Measurements from ENCODE around the gene PDE4D. TPM values are rescaled to one million over a fixed set of nuclear protein-coding genes. Genes with fewer than 3 reads are reported as not detected.

The PDE4D gene
- total RNA-seq, 1 donor from 2014 or later, result 50.0 TPM

DNA sequence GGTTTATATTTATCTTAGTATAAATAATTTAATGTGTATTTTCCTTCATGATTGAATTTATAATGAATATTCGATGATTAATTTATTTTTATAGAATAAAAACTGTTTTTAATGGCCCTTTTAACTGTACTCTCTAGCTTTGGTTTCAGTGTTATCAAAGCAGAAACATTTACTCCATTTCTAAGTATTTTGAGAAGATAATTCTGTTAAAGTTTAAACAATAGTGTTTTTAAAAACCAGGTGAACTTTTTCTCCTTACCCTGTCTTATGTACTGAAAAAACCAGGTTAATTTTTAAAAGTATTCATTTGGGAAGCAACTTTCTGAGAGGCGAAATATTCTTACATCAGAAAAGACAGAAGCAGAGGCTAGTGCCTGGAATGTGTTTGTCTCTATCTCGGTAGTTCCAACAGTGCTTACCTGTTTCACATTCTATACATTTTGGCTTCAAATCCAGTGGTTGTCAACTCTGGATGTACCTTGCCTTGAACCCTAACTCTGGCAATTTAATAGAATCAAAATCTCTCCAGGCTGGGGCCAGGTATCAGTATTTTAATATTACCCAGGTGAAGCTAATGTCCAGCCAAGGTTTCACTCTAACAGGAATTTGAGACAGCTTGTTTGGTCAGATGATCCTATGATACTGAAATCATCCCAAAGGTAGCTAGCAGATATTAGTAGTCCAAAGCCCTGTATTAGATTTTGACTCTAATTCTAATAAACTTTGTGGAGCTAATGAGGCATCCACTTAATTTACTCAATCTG lies 434.4 kb downstream of the PDE4D start:
- peaks cover 24% of the 10 kb centered on the region for H3K36me3 Mint-ChIP-seq

GRCh38 chr5:59458321-59458720 lies 435.2 kb downstream of the PDE4D start:
- Mint-ChIP-seq H3K4me3 (no peak overlapping the region), H3K27ac (no peak overlapping the region), H3K36me3 (peaks cover 27% of the 10 kb centered on the region), H3K4me1 (ENCODE audit: unreplicated experiment) (peaks cover 6% of the 10 kb centered on the region), H3K9me3 (peaks cover 15% of the 10 kb centered on the region), H3K27me3 (no peaks in the 10 kb centered on the region)
- no peak for DNase-seq (ENCODE audit: extremely low spot score, unreplicated experiment)
- no peak for TF ChIP-seq CTCF (conservative IDR thresholded peaks at IDR 0.05)

More for the DNA sequence above, 434.4 kb downstream of the PDE4D start:
- H3K9me3 Mint-ChIP-seq, result peaks cover 11% of the 10 kb centered on the region
- no peaks in the 10 kb centered on the region for H3K27me3 Mint-ChIP-seq
- H3K4me1 Mint-ChIP-seq (ENCODE audit: unreplicated experiment), result peaks cover 6% of the 10 kb centered on the region
- no peak for DNase-seq (ENCODE audit: extremely low spot score, unreplicated experiment)
- no peak overlapping the region for H3K4me3 Mint-ChIP-seq
- no peak overlapping the region for H3K27ac Mint-ChIP-seq
- TF ChIP-seq CTCF (conservative IDR thresholded peaks at IDR 0.05), result no peak

DNA sequence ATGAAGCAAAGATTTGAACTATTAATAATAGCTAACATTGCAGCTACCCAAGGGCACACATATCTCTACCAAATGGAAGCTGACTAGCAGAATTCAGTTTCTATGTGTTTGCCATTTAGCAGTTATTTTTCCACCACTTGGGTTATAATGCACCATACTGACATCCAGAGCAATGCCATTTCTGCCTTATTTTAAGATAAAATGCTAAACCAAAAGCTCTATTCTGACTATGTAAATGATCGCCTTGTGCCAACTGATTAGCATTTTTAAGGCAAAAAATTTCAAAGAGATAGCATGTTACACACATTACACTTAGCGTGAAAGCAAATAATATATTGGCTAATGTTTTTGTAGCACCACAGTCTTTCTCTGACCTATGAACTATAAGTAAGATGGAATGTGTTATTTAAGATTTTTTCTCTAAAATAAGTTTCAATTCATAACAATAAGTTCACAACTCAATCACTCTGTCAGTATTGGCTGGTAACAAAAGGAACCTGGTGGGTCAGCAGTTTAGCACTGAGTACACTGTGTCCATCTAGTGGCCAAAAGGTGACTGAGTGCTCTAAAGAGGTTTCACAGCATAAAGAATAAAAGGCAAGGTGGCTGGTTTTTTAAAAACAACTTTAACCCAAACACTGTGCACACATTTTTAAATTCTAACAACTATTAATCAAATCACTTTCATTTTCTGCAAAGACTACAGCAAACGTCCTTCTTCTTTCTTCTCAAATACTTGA lies 443.5 kb downstream of the PDE4D start:
- peak; percentile 42 for TF ChIP-seq CTCF (conservative IDR thresholded peaks at IDR 0.05)
- H3K4me1 Mint-ChIP-seq (ENCODE audit: unreplicated experiment), result no peaks in the 10 kb centered on the region
- peaks cover 11% of the 10 kb centered on the region for H3K36me3 Mint-ChIP-seq
- H3K27me3 Mint-ChIP-seq, result no peaks in the 10 kb centered on the region
- no peak for DNase-seq (ENCODE audit: extremely low spot score, unreplicated experiment)
- no peak overlapping the region for H3K27ac Mint-ChIP-seq
- peaks cover 10% of the 10 kb centered on the region for H3K9me3 Mint-ChIP-seq
- H3K4me3 Mint-ChIP-seq, result no peak overlapping the region

- H3K4me1 Mint-ChIP-seq (ENCODE audit: unreplicated experiment), result peaks cover 5% of the 10 kb centered on the region
- no peak for TF ChIP-seq CTCF (conservative IDR thresholded peaks at IDR 0.05)
- no peaks in the 10 kb centered on the region for H3K36me3 Mint-ChIP-seq
- no peaks in the 10 kb centered on the region for H3K9me3 Mint-ChIP-seq
- DNase-seq (ENCODE audit: extremely low spot score, unreplicated experiment), result no peak
- no peaks in the 10 kb centered on the region for H3K27me3 Mint-ChIP-seq
- no peak overlapping the region for H3K4me3 Mint-ChIP-seq
- H3K27ac Mint-ChIP-seq, result no peak overlapping the region
Measured at GRCh38 chr5:59446356-59446755, 447.2 kb downstream of the PDE4D start.

GRCh38 chr5:59445741-59446140 lies 447.8 kb downstream of the PDE4D start:
- H3K27me3 Mint-ChIP-seq, result no peaks in the 10 kb centered on the region
- peaks cover 5% of the 10 kb centered on the region for H3K4me1 Mint-ChIP-seq (ENCODE audit: unreplicated experiment)
- DNase-seq (ENCODE audit: extremely low spot score, unreplicated experiment), result no peak
- no peaks in the 10 kb centered on the region for H3K36me3 Mint-ChIP-seq
- H3K9me3 Mint-ChIP-seq, result no peaks in the 10 kb centered on the region
- no peak overlapping the region for H3K4me3 Mint-ChIP-seq
- no peak for TF ChIP-seq CTCF (conservative IDR thresholded peaks at IDR 0.05)
- no peak overlapping the region for H3K27ac Mint-ChIP-seq

All from type B pancreatic cell (in vitro differentiated cells).